ACHN (cell line): ENCODE measurements around the gene FNBP1L.
"Not testable (repeated sequence)": the region's sequence is repeated elsewhere in the genome, so short reads cannot be mapped to it uniquely, and the experiment has no call there.

ENCODE experiments used
- DNase-seq: peaks from one replicate; pipeline ENCODE4 v3.0.0-alpha.2; 2015
- in situ Hi-C: cut with HindIII; loops from 2 replicates; pipeline ENCODE4 v1.10.0; 2017; ENCODE audit warnings: low sequenced_read_pairs, low pct_ligation_motif_present, low pct_unique_long_range_greater_than_20kb

Gene FNBP1L

DNA sequence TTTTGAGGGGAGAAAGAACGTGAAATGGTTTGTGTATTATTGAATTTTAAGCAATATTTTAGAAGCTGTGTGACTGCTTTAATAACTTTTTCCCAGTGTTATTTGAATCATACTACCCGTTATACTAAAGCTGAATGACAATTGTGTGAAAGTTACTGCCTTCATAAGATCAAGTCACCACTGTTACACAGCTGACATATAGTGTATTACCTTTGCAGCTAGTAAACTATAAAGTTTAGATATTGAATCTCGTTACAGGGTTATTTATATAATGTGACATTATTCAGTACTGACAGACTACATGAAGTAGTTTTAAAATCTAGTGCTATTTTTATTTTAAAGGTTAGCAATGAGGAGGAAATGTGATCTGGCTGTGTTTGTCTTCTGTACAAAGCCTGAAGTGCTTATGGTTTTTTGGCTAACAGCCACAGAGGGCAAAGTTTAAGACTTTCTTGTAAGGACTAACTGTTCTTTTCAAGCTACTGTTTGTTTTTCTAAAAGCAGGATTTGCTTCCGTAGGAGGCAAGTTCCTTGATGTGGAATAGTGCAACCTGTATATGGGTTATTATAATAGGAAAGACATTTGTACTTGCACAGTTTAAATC lies 106.1 kb downstream of the FNBP1L start:
- in situ Hi-C loops, DNase-seq: not testable (repeated sequence)

DNA sequence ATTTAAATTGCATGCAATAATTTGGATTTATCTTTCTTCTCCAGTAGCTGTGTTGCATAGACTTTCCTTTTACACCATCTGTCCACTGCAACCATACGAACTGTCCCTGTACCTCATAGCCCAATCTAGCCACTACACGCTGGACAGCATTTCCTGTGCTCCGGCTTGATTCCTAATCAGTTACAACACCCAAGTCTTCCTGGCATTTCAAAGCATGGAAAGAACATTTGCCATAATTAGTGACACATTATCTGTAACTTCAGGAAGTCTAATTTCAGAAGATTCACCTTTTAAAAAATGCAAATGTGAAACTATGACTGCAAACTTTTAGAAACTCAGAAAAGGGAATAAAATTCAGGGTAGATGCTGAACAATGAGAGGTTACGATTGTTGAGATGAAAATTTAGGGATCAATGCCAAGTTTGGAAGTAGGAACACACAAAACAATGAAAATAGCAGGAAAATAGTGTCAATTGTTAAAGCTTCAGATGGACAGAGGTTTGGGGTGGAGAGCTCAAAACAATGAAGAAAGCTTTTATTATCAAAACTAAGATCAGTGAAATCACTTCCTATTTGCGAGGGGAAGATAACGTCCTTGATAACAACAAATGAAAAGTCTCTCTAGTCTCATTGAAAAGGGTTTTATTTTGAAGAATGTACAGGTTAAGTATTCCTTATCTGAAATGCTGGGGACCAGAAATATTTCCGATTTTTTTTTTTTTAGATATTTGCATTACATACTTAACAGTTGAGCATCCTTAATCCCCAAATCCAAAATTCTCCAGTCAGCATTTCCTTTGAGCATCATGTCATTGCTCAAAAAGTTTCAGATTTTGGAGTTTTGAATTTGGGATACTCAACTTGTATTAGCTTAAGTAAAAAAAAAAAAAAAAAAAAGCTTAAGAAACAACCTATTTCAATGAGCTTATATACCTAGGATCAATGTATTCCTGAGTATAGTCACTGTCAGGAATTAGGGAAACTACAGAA lies 107.3 kb downstream of the FNBP1L start:
- DNase-seq: no peak
- in situ Hi-C loops: no loop called here

DNA sequence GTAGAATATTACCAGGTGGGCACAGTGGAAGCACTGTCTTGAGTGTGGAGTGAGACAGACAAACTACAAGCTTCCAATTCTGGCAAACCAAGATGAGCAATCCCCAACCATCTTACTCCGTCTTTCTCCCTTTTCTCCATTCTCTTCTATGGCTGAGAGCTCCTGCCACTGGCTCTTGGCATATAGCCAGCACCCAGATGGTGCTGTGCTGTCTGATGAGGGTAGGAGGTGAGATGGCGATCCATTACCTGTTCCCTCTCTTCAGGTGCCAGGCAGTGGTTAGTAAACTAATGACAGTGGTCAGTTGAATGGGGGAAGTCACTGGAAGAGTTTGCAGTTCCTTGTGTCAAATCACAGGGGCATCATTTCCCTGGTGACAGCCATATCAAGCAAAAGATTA lies 108.4 kb downstream of the FNBP1L start:
- in situ Hi-C loops: no loop called here
- no peak for DNase-seq

DNA sequence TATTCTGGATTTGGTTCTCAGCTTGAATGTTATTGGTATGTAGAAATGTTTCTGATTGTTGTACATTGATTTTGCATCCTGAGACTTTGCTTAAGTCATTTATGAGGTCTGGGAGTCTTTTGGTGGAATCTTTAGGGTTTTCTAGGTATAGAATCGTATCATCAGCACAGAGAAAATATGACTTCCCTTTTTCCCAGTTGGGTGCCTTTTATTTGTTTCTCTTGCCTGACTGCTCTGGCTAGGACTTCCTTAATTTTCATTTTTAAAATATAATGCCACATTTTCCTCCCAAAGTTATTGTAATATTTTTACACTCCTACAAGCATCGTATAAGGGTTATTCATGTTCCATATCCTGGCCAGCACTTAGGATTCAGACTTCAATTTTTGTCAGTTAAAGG lies 111.1 kb downstream of the FNBP1L start:
- no peak for DNase-seq
- in situ Hi-C loops: no loop called here

DNA sequence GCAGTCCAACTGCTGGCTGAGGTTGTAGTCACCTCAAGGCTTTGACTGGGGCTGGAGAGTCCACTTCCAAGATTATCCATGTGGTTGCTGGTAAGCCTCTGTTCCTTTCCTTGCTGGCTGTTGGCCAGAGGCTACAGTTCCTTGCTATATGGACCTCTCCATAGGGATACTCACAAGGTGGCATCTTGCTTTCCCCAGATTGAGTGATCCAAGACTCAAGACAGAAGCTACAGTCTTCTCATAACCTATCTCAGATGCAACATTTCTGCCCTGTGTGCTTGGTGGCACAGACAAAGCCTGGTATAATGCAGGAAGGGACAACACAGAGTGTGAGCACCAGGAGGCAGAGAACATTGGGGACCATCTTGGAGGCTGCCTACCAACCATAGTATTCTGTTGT lies 111.8 kb downstream of the FNBP1L start:
- DNase-seq: no peak
- in situ Hi-C loops: no loop called here

DNA sequence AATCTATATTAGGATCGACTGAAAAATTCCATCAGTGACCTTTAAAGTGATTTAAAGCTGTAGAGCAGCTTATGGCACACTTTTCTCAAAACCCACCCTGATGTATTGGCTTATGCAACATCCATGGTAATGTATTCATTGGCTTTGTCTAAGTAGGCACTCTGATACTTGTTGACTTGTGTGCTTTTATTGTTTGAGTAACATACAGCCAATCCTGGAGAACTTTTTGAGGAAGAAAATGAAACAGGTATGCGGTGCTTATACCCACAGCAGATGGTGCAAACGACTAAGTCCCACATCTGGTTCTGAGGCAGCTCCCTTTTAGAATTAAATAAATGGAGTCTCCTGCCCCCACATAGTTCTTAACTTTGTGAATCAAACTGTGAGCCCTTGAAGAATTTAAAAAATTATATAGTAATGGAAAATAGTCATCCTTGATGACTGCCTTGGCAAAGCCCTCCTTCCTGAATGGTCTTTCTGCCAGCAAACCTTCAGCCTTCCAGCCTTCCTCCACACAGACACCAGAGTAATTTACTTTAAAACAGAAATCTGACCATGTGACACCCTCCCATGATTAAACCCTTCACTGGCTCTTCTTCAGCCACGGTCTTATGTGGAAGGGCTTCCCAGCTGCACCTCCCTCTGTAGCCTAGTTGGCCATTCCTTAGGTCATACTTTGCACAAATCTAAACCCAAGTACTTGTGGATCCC lies 117.7 kb downstream of the FNBP1L start:
- DNase-seq: no peak
- in situ Hi-C loops: no loop called here

DNA sequence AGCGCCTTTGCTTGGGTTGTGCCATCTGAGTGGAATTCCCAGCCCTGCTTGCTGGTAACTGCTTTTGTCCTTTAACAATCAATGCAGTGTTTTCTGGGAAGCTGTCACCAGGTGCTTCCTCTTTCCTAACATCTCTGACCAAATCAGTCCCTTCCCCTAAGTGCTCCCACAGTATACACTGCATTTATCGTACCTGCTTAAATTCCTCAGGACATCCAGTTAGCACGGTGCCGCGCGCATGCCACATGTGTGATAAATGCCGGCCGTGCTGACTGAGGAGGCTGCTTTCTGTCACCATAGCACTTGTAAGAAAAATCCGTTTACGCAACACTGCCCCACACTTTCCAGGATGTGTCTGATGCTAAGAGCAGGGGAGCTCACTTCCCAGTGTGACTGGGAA lies 118.3 kb downstream of the FNBP1L start:
- in situ Hi-C loops: no loop called here
- DNase-seq: no peak

DNA sequence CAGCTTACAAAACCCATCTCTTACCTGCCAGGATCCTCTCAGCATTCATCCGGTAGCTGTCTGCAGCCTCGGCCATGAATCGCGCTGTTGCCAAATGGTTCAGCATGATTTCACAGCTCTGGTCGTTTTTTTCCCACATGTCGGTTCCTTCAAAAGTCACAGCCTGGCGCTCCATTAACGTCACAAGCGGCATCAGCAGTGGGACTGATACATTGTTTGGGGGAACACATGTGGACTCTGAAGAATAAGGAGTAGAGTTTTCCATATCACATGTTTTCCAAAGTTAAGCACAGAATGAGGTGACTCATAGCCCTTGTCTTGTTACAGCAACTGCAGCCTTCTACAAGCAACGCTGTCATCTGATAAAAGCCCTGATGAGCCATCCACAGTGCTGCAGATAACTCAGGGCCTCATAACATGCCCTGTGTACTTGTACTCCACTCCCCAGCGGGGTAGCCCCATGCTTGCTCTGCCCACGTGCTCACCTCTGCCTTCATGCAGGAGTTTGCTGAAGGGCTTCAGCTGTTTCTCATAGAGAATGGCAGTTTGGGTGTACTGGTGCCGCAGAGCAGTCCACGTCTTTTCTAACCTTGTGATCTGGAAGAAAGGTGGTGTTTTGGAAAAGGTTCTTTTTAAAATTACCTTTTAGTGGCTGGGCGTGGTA lies 119.5 kb downstream of the FNBP1L start:
- in situ Hi-C loops: no loop called here
- peak; percentile 35 for DNase-seq

DNA sequence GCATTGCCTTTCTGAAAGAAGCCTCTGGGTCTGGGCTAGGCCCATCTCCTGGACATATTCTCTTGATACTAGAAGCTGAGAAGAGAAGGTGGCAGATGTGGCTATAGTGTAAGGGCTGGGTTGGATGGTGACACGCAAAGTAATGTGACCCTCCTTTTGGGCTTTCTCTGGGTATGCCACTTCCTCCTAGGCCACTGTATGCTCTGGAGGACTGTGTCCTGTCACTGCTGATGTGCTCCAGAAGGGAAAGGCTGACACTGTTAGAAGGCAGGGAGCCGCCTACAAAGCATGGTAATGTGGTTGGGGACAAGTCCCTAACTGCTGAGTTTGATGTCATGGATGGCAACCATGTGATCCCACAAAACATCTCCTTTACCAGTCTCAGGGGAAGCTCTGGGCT lies 121.6 kb downstream of the FNBP1L start:
- in situ Hi-C loops: no loop called here
- no peak for DNase-seq

DNA sequence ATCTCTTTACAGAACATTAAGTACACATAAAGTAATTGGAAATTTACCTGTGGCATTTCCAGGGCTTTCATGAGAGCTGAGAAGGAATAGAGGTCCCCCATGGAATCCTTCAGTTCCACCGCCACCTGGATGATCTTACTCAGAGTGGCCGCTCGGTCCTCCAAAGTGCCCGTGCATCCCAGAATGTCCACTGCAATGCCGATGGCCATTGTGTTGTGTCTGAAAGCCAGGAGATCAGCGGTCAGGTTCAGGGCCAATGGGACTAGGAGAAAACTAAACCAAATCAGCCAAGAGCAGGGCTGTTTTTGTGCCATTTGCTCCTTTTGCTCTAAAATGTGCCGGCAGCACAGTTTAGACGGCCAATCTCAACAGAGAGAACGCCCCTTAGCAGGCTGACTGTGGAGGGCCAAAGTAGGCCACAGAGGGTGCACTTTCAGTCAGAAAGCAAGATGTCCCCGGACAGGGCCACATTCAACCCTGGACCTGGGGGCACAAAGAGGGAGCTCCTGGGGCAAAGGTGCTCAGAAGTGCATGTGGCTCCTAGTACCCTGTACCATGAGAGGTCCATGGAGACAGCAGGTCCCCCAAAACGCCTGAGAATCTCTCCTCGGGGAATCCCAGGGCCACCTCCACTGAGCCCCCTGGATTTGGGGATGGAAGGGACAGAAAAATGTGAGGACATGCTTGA lies 123.8 kb downstream of the FNBP1L start:
- in situ Hi-C loops: no loop called here

DNA sequence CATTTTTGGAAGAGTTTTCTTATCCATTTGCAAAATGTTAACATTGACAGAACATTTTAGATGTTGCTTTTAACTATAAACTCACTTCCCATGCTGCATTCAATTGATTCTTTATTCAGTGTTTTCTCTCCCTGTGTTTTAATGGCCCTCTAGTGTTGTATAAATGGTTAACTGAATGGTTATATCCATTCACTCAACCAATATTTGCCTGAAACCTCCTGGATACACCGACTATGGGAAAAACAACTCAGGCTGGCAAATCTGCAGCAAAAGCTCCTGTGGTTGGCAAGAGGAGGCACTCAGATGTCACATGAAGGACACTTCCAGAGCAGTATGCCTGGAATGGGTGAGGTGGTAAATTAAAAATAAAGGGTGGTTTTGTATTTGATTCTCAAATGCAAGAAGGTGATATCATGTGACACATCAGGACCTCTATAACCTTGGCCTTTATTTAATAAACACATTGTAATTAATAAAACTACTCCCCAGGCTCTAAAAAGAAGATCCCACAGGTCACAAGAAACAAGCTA lies 126.1 kb downstream of the FNBP1L start:
- in situ Hi-C loops: no loop called here
- DNase-seq: no peak

More for the DNA sequence above, 123.8 kb downstream of the FNBP1L start:
- DNase-seq: no peak

DNA sequence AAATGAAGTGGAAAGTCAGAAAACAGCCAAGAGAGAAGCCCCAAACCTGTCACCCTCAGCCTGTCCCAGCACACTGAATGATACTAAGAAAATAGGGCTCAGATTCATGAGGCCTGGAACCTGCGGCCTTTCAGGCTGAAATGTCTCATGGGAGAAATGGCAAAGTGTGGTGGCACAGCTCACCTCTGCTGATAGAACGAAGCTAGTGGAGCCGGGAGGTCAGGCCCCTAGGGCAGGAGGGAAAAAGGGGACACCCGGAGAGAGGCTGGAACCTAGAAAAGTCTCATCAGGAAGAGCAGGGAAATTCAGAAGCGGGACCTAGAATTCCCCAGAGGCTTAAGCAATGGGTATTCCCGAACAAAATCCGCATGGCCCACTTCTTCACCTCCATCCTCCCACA lies 126.6 kb downstream of the FNBP1L start:
- no peak for DNase-seq
- in situ Hi-C loops: no loop called here

DNA sequence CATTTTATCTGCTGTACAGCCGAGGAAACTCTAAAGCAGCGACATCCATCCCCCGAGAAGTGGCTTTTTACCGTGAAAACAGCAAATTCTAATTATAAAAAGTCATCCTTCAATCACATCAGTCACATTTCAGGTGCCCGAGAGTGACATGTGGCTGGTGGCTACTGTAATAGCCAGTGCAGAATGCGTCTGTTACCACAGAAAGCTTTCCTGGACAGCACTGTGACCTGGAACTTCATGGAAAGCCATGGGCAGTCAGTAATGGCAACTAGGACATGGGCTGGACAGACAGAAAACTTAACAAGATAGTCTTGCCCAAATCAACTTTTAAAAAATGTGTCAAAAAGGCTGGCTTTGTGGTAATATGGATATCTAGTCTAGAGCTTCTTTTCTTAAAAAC lies 127.1 kb downstream of the FNBP1L start:
- in situ Hi-C loops: no loop called here
- no peak for DNase-seq

DNA sequence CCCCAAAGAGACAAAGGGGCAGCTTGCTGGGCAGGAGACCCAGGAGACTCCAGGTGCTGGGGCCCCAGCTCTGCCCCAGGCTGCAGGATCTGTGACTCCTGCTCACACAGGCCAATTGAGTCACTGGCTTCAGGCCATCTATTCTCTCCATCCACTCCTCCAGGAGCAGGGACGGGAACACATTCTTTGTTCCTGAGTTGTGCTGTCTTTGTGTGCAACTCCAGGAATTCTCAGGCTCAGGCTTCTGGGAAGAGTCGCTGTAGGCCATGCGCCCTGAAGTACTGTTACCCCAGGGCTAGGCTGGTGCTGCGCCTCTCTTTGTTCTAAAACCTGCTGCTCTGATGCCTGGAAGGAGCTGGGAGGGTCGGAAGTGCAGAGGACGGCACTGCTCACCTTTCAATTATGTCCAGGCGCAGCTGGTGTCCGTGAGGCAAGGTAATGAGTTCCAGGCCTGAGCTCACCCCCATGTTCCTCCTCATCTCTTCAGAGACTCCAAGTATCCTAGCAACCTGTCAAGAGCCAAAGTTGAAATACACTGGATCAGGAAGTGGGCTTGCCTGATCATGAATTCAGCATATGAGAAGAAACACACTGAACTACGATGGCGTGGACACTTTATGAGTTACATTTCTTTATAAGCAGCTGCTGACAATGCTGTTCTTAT lies 127.8 kb downstream of the FNBP1L start:
- in situ Hi-C loops: no loop called here

DNA sequence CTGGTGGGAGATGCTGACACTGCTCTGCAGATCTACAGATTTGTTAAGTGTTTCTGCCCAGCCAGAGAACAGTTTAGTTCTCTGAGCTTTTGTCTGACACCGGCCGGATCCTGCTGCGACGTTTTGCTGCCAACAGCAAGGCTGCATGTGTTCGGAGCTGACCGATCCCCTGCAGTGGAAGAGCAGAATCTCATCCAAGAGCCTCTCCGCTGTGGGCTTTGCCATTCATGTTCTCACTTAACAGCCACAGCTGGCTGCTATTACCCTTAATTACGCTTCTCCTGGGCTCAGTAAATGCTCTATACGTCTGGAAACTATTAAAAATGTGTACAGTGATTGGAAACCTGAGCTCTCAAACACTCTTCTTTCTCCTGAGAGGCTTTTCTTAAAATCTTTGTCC lies 128.4 kb downstream of the FNBP1L start:
- in situ Hi-C loops: no loop called here
- DNase-seq: no peak

More for the DNA sequence above, 127.8 kb downstream of the FNBP1L start:
- DNase-seq: no peak

DNA sequence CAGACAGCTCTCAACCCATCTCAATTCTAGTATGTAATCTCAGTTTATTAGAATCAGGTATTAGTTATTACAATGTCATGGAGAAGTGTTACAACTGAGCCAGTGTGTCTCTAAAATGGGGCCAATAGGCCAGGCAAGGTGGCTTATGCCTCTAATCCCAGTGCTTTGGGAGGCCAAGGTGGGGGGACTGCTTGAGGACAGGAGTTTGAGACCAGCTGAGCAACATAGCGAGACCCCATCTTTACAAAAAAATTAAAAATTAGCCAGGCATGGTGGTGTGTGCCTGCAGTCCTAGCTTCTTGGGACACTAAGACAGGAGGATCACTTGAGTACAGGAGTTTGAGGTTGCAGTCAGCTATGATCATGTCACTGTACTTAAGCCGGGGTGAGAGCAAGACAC lies 128.8 kb downstream of the FNBP1L start:
- DNase-seq: no peak
- in situ Hi-C loops: no loop called here

DNA sequence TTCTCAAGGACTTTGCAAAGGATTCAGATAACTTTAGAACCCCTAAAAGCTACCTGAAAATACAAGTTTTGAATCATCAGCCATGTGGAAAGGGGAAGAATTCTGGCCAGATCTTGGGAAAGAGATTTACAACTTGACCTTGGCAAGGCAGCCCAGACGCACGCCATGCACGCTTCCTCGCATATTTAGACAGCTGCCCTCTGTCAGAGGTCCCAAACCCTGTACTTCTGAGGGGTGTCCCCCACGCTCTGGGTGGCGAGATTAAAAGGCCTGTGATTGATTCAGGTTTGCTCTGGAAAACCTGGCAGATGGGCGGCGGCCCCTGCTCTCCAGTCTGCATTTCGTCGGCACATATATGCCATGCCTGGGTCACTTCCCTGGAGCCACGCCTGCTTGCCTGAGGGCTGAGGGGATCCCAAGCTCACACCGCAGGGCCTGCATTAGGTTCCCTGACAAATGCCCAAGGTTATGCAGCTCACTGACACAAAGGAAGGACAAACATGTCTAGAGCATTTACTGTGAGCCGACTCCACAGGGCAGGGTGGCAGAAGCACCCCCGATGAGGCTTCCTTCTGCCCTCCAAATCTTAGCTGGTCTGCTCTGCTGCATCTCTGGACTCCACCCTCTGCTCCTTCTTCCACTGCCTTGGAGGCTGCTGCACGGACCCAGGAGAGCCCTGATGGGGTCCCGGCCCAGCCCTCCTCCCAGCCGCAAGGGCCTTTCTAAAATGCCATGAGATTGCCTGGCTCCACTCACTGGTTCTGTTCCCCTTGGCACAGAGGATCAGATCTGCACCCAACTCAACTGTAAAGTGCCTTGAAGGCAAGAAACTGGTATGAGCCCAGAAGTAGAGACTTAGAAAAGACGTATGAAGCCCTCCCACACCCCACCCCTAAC lies 129.9 kb downstream of the FNBP1L start:
- in situ Hi-C loops: no loop called here
- DNase-seq: no peak
